BE2C (cell line): ENCODE results near the gene DNASE1L3.

Experiments used
- DNase-seq: peaks from one replicate; pipeline ENCODE4 v3.0.0-alpha.2; 2020
- H3K27me3 ChIP-seq: fragments of 250-450 bp; sonication (Bioruptor Pico); 2 replicates; pipeline ENCODE4 v1.5.1; 2020; ENCODE audit warnings: mild to moderate bottlenecking
- H3K36me3 ChIP-seq: fragments of 250-450 bp; sonication (Bioruptor Pico); 2 replicates; pipeline ENCODE4 v1.5.1; 2020; ENCODE audit warnings: mild to moderate bottlenecking
- H3K4me1 ChIP-seq: fragments of 250-450 bp; sonication (Bioruptor Pico); 2 replicates; pipeline ENCODE4 v1.5.1; 2020
- H3K4me3 ChIP-seq: 2 replicates; pipeline ENCODE4 v1.5.1; 2011; ENCODE audit warnings: low read depth, low read length
- H3K9me3 ChIP-seq: fragments of 250-450 bp; sonication (Bioruptor Pico); 2 replicates; pipeline ENCODE4 v1.5.1; 2020
- CTCF ChIP-seq: IDR thresholded peaks from 2 replicates; pipeline ENCODE4 v1.5.1; 2012; ENCODE audit warnings: mild to moderate bottlenecking, low read depth, low read length

The DNASE1L3 gene

GRCh38 chr3:58200121-58200709 is 10.6 kb downstream of the DNASE1L3 start:
- no peaks in the 10 kb centered on the region for H3K9me3 ChIP-seq
- no peaks in the 10 kb centered on the region for H3K27me3 ChIP-seq
- H3K36me3 ChIP-seq, result no peaks in the 10 kb centered on the region
- no peak for DNase-seq
- TF ChIP-seq CTCF, result no peak
- H3K4me3 ChIP-seq, result no peak overlapping the region
- H3K4me1 ChIP-seq, result no peaks in the 10 kb centered on the region

- no peaks in the 10 kb centered on the region for H3K36me3 ChIP-seq
- H3K4me3 ChIP-seq, result no peak overlapping the region
- no peaks in the 10 kb centered on the region for H3K9me3 ChIP-seq
- H3K4me1 ChIP-seq, result no peaks in the 10 kb centered on the region
- DNase-seq, result no peak
- no peak for TF ChIP-seq CTCF
- no peaks in the 10 kb centered on the region for H3K27me3 ChIP-seq
Observed at GRCh38 chr3:58198804-58199203, 12.0 kb downstream of the DNASE1L3 start.

- no peaks in the 10 kb centered on the region for H3K9me3 ChIP-seq
- DNase-seq, result no peak
- no peak for TF ChIP-seq CTCF
- H3K36me3 ChIP-seq, result no peaks in the 10 kb centered on the region
- no peaks in the 10 kb centered on the region for H3K27me3 ChIP-seq
- no peaks in the 10 kb centered on the region for H3K4me1 ChIP-seq
- H3K4me3 ChIP-seq, result no peak overlapping the region
Observed at GRCh38 chr3:58198362-58198761, 12.4 kb downstream of the DNASE1L3 start.

- no peaks in the 10 kb centered on the region for H3K36me3 ChIP-seq
- H3K9me3 ChIP-seq, result no peaks in the 10 kb centered on the region
- no peaks in the 10 kb centered on the region for H3K4me1 ChIP-seq
- H3K27me3 ChIP-seq, result no peaks in the 10 kb centered on the region
- no peak for DNase-seq
- no peak for TF ChIP-seq CTCF
- H3K4me3 ChIP-seq, result no peak overlapping the region
Observed at GRCh38 chr3:58197588-58197987, 13.2 kb downstream of the DNASE1L3 start.

GRCh38 chr3:58193682-58194407 is 16.9 kb downstream of the DNASE1L3 start:
- Histone ChIP-seq H3K36me3 (no peaks in the 10 kb centered on the region), H3K27me3 (no peaks in the 10 kb centered on the region), H3K4me1 (no peaks in the 10 kb centered on the region), H3K9me3 (no peaks in the 10 kb centered on the region), H3K4me3 (no peak overlapping the region)
- no peak for TF ChIP-seq CTCF
- DNase-seq, result no peak

- no peak for DNase-seq
- Histone ChIP-seq H3K4me1 (no peaks in the 10 kb centered on the region), H3K36me3 (no peaks in the 10 kb centered on the region), H3K4me3 (no peak overlapping the region), H3K27me3 (no peaks in the 10 kb centered on the region), H3K9me3 (no peaks in the 10 kb centered on the region)
- TF ChIP-seq CTCF, result no peak
Observed at GRCh38 chr3:58192069-58192468, 18.7 kb downstream of the DNASE1L3 start.
